Breast epithelium (tissue), 3 donors: Measurements from ENCODE around the gene THAP10.

ENCODE experiments used
- POLR2A ChIP-seq: fragments of 450-650 bp; IDR thresholded peaks from one replicate; pipeline ENCODE4 v1.6.1; 2016; ENCODE audit warnings: antibody characterized with exemption, mild to moderate bottlenecking, moderate library complexity
- POLR2AphosphoS5 ChIP-seq, 3 donors: sonication (generic); formaldehyde crosslinking; IDR thresholded peaks; one replicate each; pipeline ENCODE4 v1.6.1; 2017; ENCODE audit warnings: antibody characterized with exemption in 3 of 3
- TF ChIP-seq, protein P1 (sequence below), 3 donors: fragments of 450-650 bp; IDR thresholded peaks; one replicate each; pipeline ENCODE4 v1.5.1; 2016 to 2017; ENCODE audit warnings: antibody characterized with exemption in 3 of 3, mild to moderate bottlenecking in 3 of 3, moderate library complexity in 3 of 3

DNA sequence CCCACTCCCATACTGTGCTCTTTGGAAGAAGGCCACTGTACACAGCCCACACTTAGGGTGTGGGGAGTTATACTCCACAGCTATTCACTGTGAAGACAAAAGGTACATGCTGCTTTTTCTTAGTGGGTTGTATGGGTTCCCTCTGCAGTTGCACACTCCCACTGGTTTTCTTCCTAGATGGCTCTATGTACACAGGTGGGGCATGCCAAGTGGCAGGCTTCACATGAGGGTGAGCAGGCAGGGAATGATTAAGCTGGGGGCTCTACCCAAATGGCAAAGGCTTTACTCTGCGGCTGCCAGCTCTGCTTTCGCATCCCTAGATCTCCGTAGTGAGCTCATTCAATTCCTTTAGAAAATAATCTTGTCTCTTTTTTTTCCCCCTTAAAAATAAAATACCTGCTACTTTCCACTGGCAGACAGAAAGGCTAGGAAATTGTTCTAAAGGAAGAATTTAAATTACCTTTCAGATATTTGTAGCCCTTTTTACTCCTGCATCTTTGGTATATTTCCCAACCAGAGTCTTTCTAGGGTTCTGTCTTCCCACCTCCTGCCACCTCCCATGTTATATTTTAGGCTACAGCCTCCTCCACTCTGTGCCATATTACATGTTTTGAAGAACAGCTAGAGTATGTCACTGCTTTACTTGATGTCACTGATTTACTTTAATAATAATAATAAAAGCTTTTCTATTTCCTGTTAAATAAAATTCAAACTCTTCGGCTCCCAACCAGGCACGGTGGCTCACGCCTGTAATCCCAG, 46.5 kb downstream of the THAP10 start:
- TF ChIP-seq, protein P1, sequence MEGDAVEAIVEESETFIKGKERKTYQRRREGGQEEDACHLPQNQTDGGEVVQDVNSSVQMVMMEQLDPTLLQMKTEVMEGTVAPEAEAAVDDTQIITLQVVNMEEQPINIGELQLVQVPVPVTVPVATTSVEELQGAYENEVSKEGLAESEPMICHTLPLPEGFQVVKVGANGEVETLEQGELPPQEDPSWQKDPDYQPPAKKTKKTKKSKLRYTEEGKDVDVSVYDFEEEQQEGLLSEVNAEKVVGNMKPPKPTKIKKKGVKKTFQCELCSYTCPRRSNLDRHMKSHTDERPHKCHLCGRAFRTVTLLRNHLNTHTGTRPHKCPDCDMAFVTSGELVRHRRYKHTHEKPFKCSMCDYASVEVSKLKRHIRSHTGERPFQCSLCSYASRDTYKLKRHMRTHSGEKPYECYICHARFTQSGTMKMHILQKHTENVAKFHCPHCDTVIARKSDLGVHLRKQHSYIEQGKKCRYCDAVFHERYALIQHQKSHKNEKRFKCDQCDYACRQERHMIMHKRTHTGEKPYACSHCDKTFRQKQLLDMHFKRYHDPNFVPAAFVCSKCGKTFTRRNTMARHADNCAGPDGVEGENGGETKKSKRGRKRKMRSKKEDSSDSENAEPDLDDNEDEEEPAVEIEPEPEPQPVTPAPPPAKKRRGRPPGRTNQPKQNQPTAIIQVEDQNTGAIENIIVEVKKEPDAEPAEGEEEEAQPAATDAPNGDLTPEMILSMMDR (IDR thresholded peaks at IDR 0.05), result no peak
- TF ChIP-seq POLR2AphosphoS5 (IDR thresholded peaks at IDR 0.05) (no peak), POLR2A (no peak)
